NCI-H1694 treated with DMSO at 0.1 percent for 48 hours (cell line): ENCODE data around the gene NUBPL.
"Not testable (repeated sequence)": the region's sequence is repeated elsewhere in the genome, so short reads cannot be mapped to it uniquely, and the experiment has no call there.

Experiments
- DNase-seq: peaks from one replicate; lab custom pipeline; 2025; lab: John Stamatoyannopoulos, UW

Gene NUBPL

DNA sequence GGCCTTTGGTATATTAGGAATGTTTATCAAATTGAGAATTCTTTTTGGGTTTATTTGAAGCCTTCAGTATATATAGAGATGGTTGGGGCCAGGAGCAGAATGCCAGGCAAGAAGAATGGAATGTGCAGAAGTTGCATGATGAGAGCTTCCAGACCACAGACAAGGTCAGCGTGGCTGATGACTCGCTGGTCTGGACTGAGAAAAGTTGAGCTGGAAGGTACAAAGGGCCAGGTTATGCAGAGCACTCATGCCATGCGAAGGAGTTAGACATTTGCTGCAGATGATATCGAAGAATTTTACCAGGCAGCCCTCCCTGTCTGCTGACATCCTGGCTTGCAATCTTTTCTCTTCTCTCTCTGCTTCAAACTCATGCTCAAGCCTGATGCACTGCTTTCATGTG is 319.7 kb downstream of the NUBPL start:
- DNase-seq = no peak

DNA sequence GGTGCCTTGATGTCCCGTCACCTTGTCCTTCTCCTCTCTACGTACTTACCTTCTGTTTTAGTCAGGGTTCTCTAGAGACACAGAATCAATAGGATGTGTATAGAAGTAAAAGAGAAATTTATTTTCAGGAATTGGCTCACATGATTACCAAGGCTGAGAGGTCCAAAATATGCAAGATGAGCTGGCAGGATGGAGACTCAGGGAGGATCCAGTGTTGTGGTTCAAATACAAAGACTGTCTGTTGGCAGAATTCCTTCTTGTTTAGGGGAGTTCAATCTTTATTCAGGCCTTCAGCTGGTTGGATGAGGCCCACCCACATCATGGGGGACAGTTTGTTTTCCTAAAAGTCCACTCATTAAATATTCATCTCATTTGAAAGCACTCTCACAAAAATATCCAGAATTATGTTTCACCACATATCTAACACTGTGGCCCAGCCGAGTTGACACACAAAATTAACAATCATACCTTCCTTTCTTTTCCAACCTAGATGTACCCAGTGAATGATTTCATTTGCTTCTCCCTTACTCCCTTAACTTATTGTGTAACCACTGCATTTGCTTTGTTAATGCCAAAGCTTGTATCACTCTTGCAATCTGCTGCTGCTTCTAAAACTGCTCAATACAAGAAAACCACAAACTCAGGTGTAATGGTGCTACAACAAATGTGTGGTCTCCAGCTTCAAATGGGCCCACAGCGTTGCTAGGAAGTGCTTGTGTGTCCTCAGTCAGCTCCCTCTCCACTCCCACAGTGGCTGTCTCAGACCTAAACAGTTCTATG is 320.5 kb downstream of the NUBPL start:
- DNase-seq = no peak

DNA sequence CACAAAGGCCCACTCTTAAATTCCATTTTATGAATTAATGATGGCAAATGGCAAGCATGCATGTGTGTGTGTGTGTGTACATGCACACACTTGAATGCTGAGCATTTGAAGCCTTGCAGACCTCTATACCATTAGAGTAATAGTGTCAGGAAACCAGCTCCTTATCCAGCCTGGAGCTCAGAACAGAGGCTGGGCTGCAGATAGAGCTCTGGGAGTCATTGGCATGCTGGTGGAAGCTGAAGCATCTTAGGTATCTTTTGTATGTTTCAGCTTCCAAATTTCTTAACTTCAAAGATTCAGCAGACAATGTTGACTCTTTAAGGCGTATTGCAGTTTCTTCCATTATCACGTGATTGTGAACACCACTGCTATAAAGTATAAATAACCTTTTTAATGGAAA is 323.0 kb downstream of the NUBPL start:
- DNase-seq = no peak

DNA sequence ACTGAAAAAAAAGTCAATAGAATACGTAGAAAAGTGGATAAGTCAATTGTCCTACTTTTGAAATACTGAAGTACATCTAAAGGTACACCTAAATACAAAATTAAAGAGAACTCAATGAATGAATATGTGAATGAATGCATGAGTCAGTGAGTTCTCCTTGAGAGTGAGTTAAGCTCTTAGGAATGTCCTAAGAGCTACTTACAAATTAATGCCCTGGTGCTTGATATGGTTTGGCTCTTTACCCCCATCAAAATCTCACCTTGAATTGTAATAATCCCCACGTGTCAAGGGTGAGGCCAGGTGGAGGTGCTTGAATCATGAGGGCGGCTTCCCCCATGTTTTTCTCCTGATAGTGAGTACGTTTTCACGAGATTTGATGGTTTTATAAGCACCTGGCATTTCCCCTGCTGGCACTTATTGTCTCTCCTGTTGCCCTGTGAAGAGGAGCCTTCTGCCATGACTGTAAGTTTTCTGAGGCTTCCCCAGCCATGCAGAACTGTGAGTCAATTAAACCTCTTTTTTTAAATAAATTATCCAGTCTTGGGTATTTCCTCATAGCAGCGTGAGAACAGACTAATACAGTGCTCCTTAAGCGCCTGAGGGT is 323.7 kb downstream of the NUBPL start:
- no peak for DNase-seq

DNA sequence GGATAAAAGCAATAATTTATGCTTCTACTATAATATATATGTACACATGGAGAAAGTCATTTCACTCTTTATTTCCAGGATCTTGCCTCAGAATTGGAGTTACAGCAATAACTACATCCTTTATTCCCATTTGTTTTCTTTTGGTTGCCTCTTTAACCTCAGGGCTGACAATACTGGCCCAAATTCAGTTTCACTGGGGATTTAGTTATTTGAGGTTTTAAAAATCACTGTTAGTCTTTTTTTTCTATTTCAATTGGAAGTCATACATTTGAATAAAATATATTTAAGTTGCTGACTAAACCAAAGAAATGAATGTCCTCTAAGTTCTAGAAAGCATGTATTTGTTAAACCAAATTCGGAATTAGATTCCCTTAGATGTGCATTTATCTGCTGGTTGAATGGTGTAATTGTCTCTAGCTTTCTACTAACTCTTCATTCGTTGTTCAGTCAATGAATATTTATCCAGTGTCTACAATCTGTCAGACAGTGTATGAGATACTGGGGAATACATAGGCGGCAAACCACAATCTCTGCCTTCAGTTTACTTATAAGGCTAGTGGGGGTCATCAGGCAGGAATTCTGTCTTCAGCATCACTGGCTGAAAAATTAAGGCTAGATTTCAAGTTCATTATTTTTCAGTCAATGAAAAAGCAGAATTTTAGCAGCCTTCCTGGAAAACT is 325.1 kb downstream of the NUBPL start:
- DNase-seq = no peak

DNA sequence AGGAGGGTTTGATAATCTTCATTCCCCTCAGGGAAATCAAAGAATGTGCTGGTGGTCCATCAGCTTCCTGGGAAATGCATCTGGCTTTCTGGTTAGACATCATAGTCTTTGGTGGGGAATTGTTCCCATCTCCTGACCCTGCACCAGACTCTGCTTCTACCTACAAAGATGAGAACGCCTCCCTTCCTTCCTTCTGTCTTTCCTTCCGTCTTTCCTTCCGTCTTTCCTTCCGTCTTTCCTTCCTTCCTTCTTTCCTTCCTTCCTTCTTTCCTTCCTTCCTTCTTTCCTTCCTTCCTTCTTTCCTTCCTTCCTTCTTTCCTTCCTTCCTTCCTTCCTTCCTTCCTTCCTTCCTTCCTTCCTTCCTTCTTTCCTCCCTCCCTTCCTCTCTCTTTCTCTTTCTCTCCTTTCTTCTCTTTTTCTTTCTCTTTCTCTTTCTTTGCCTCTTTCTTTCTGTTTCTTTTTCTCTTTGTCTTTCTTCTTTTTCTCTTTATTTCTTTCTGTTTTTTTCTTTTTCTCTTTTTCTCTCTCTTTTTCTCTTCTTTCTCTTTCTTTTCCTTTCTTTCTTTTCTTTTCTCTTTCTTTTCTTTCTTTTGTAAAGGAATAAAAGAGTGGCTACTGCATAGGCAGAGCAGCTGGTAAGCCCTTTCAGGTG is 326.9 kb downstream of the NUBPL start:
- DNase-seq = no peak

DNA sequence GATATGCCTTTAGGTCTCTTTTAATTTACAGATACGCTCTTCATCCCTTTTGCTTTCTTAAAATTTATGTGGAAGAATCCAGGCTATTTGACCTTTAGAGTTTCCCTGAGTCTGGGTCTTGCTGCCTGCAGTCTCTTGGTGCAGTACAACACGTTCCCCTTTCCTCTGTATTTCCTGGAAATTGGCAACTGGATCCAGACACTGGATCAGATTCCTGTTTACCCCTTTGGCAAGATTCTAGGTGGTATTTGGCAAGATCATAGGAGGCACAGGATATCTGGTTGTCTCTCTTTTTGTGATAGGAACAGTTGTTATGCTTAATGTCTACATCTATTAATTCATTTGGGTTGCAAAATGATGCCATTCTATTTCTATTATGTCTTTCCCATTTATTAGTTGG is 328.1 kb downstream of the NUBPL start:
- DNase-seq = no peak

DNA sequence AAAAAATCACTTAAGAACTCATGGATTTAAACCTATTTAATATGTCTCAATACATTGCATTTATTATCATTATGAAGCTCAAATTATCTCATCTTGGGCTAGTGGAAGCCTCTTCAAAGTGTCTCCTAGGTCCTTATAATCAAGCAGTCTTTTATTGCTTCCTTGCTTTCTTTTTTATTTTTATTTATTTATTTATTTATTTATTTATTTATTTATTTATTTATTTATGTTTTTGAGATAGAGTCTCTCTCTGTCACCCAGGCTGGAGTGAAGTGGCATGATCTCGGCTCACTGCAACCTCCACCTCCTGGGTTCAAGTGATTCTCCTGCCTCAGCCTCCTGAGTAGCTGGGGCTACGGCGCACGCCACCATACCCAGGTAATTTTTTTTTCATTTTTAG is 329.0 kb downstream of the NUBPL start:
- not testable (repeated sequence) for DNase-seq

DNA sequence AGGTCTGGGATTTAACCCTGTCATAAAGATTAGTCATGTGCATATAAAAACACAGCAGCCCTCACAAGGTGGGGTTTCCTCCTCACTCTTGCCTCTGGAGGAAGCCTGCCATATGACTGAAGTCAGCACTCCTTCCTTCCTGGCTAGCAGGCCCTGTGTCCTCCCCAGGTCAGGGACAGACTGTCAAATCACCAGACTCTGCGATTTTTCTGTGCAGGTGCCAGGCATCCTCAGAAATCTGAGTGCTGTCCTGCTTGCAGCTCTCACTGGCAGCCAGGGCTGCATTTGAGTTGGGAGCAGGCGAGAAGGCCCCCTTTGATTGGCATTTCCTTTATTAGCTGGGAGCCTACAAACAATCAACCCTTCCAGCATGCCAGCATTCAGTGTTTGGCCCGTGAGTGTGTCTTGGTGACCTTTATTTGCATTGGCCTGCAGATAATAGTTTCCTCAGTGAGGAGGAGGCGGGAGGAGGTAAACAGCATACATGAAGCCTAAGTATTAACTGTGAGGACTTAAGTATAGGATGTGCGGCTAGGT is 332.1 kb downstream of the NUBPL start:
- no peak for DNase-seq

DNA sequence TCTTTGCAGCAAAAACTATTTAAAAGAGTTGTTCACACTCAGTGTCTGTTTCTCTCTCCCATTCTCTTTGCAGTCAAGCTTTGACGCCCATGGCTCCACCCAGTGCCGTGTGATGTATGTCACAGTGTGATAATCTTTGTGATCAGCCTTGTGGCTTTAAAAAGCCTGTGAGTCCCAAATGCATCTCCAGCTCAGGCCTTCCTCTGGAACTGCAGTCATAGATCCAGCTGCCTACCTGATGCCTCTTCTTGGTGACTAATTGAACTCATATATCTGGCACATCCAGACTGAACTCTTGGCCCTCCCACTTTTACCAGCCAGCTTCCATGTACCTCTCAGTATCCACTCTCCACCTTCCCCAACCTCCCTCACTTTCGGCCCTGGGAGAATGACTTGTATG is 333.1 kb downstream of the NUBPL start:
- DNase-seq = no peak

DNA sequence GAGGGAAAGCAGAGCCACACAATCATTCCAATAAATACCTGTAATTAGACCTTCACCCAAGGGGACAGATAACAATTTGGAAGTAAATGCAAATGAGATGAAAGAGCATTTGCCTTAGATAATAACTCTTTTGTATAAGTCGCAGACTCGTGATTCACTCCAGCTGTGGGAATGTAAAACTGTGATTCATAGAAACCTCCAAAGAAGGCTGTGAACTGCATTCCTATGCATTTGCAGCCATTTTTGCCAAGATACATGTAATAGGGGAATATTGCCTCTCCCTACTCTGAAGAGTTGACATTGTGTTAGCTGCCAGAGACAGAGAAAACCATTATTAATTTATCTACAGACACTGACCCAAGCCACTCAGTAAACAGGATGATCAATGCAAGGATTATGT is 334.0 kb downstream of the NUBPL start:
- DNase-seq = no peak

DNA sequence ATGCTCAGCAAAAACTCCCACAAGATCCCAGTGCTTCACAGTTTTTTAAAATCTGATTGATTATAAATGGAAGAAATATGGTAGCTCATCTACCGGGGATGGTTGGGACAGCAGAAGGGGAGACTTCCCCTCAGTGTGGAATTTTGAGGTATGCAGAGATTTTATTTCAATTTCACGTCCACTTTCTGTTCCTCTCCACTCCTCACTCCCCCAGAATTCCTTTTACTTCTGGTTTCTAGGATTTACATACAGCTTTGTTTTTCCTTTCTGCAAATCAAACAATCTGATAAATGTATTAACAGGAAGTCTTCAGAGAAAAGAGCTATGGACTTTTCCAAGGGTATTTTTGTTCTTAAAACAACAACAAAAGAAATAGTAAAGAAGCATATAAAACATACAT is 334.4 kb downstream of the NUBPL start:
- DNase-seq = no peak

DNA sequence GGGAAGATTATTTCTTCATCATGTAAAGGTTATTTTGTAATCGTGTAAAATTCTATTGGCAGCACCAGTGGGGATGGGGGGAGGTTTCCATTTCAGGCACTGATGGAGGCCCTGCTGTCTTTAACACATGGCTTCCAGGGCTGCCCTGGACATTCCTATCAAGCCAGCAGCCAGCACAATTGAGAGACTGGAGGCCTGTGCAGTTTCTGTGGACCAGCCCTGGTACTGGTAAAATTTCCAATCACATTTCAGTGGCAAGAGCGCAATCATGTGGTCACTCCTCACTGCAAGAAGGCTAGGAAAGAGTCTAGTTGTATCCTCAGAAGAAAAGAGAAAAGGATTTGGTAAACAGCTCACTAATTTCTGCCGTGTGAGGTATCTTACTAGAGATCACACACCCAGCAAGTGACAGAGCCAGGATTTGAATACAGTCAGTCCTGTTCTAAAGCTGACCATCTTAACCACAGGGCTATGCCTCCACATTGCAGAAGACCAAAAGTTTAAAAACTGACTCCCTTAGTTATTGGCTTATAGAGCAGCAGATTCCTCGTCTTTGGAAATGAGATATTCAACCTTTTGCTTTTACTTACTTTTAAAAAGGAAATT is 336.5 kb downstream of the NUBPL start:
- no peak for DNase-seq

DNA sequence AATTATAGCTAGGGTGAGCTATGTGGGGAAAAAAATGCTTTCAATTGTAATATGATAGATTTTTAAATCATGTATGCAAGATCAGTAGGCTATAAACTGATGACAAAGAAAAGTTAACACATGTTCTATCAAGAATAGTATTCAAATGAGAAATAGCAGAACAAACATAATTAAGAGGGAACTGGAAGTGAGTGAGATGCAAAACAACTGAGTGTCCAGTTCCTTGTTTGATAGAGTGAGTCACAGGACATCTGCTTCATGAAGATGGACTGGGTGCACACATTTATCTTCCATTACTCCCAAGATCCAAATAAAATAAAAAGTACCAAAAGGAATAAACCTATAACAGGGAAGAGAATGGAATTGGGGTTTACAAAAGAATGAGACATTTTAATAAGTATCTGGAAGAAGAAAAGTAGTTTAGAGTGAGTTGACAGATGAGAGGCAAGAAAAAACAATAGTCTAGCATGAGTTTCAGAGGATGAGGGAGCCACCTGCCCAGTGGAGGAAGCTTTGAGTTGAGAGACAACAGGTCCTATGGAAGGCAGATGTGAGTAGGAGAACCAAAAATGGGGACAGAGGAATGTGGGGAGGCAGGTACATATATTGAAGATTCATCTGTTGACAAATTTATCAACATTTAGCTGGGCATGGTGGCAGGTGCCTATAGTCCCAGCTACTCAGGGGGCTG is 337.8 kb downstream of the NUBPL start:
- no peak for DNase-seq

DNA sequence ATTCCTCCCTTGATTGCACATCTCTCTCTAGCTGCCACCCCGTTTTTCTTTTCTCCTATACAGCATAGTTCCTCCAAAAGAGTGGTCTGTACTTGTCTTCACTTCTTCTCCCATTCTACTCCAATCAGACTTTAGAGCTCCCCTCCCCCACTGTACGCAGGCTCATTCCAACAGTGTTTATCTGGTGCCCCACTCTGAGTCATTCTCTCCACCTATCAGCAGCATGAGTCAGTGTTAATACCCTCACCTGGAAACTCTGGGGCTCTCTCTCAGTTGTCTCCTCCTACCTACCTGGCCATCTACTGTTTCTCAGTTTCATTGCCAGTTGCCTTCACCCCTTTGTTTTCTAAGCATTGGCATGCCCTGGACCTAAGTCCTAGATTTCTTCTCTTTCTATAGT is 340.8 kb downstream of the NUBPL start:
- DNase-seq = no peak

DNA sequence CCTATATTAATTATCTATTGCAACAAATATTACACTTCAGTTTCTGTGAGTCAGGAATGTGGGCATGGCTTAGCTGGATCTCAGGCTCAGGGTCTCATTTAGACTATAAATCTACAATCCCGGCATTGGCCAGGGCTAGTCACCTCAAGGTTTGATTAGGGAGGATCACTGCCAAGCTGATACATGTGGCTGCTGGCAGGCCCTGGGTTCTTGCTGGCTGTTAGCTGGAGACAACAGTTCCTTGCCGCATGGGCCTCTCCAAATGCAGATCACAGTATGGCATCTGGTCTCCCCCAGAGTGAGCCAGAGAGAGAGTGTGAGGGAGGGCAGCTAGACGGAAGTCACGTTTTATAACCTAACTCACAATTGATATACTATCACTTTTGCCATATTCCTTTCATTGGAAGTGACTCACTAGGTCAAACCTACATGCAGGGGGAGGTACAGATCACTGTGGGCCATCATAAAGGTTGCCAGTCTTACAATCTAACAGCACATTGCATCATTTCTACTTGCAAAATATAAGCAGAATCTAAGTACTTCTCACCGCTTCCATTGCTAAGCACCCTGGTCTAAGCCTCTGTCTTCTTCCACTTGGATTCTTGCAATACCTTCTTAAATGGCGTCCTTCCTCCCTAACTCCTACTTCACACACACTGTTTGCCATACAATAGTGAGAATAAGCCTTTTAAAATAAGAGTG is 341.9 kb downstream of the NUBPL start:
- no peak for DNase-seq

DNA sequence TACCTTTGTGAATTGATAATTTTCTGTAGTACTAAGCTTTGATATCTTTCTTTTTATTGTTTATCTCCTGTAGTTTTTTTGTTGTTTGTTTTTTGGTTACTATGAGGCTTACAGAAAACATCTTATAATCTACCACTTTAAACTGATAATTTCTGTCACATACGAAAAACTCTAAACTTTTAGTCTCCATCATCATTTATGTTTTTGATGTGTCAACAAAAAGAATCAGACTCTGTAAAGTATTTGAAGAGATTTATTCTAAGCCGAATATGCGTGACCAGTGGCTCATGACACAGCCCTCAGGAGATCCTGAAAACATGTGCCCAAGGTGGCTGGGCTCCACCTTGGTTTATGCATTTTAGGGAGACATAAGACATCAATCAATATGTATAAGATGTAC is 348.8 kb downstream of the NUBPL start:
- DNase-seq = no peak
